H9 (cell line): ENCODE data around the gene PDIA3. TPM values are rescaled to one million over a fixed set of nuclear protein-coding genes. Genes with fewer than 3 reads are reported as not detected.

Source experiments
- DNase-seq: peaks from one replicate; pipeline ENCODE4 v3.0.0-alpha.2; 2017
- H2AFZ ChIP-seq: one replicate; pipeline ENCODE4 v1.6.1; 2013; ENCODE audit warnings: mild to moderate bottlenecking, low read length, control low read depth, moderate library complexity
- H2AK5ac ChIP-seq: 2 replicates; pipeline ENCODE4 v1.6.1; 2013; ENCODE audit warnings: low read length, control low read depth, mixed read lengths; ENCODE audit not compliant: insufficient read length
- H2BK120ac ChIP-seq: one replicate; pipeline ENCODE4 v1.6.1; 2013; ENCODE audit warnings: low read depth, mild to moderate bottlenecking, low read length, control low read depth, inconsistent platforms; ENCODE audit not compliant: poor library complexity, severe bottlenecking
- H2BK12ac ChIP-seq: 2 replicates; pipeline ENCODE4 v1.6.1; 2013; ENCODE audit warnings: low read length, control low read depth, mixed read lengths, low read depth; ENCODE audit not compliant: insufficient read length
- H2BK15ac ChIP-seq: 2 replicates; pipeline ENCODE4 v1.6.1; 2013; ENCODE audit warnings: low read depth, low read length, control low read depth
- H2BK20ac ChIP-seq: one replicate; pipeline ENCODE4 v1.6.1; 2013; ENCODE audit warnings: low read depth, mild to moderate bottlenecking, low read length, control low read depth, inconsistent platforms; ENCODE audit not compliant: poor library complexity, severe bottlenecking
- H2BK5ac ChIP-seq: 2 replicates; pipeline ENCODE4 v1.6.1; 2013; ENCODE audit warnings: low read length, control low read depth, mixed read lengths; ENCODE audit not compliant: insufficient read length
- H3K14ac ChIP-seq: 2 replicates; pipeline ENCODE4 v1.6.1; 2013; ENCODE audit warnings: low read length, control low read depth; ENCODE audit not compliant: insufficient read depth
- H3K18ac ChIP-seq: 2 replicates; pipeline ENCODE4 v1.6.1; 2013; ENCODE audit warnings: low read depth, mild to moderate bottlenecking, mixed read lengths, low read length, control low read depth; ENCODE audit not compliant: insufficient read length
- H3K23ac ChIP-seq: 2 replicates; pipeline ENCODE4 v1.6.1; 2013; ENCODE audit warnings: low read length, control low read depth, mixed read lengths, low read depth; ENCODE audit not compliant: insufficient read length
- H3K23me2 ChIP-seq: 2 replicates; pipeline ENCODE4 v1.6.1; 2013; ENCODE audit warnings: low read depth, mild to moderate bottlenecking, mixed read lengths, low read length, control low read depth; ENCODE audit not compliant: insufficient read length, poor library complexity, severe bottlenecking
- H3K27ac ChIP-seq: 2 replicates; pipeline ENCODE4 v1.5.1; 2013; ENCODE audit warnings: low read length, control low read depth, mixed read lengths, low read depth; ENCODE audit not compliant: insufficient read length
- H3K27me3 ChIP-seq: 2 replicates; pipeline ENCODE4 v1.6.1; 2013; ENCODE audit warnings: low read length, control low read depth, inconsistent platforms; ENCODE audit not compliant: insufficient read depth
- H3K4ac ChIP-seq: 2 replicates; pipeline ENCODE4 v1.6.1; 2013; ENCODE audit warnings: low read depth, mild to moderate bottlenecking, control low read depth, inconsistent platforms, low read length, moderate library complexity
- H3K4me1 ChIP-seq: 2 replicates; pipeline ENCODE4 v1.6.1; 2013; ENCODE audit warnings: low read length, control low read depth, inconsistent platforms; ENCODE audit not compliant: insufficient read depth
- H3K4me2 ChIP-seq: 2 replicates; pipeline ENCODE4 v1.6.1; 2013; ENCODE audit warnings: low read length, control low read depth, mixed read lengths; ENCODE audit not compliant: insufficient read length, insufficient read depth
- H3K56ac ChIP-seq: 2 replicates; pipeline ENCODE4 v1.6.1; 2013; ENCODE audit warnings: low read depth, mild to moderate bottlenecking, mixed read lengths, low read length, control low read depth; ENCODE audit not compliant: insufficient read length
- H3K79me1 ChIP-seq: 2 replicates; pipeline ENCODE4 v1.6.1; 2013; ENCODE audit warnings: low read depth, mild to moderate bottlenecking, moderate library complexity, low read length, control low read depth, inconsistent platforms; ENCODE audit not compliant: insufficient read depth, poor library complexity, severe bottlenecking
- H3K79me2 ChIP-seq: 2 replicates; pipeline ENCODE4 v1.6.1; 2013; ENCODE audit warnings: low read length, control low read depth, inconsistent platforms; ENCODE audit not compliant: insufficient read depth
- H3K9ac ChIP-seq: 2 replicates; pipeline ENCODE4 v1.6.1; 2013; ENCODE audit warnings: low read length, control low read depth, mixed read lengths; ENCODE audit not compliant: insufficient read length; ENCODE audit errors: extremely low read depth
- H3K9me3 ChIP-seq: one replicate; pipeline ENCODE4 v1.6.1; 2013; ENCODE audit warnings: low read depth, low read length, inconsistent platforms; ENCODE audit not compliant: control insufficient read depth
- H3T11ph ChIP-seq: one replicate; pipeline ENCODE4 v1.6.1; 2013; ENCODE audit warnings: mild to moderate bottlenecking, low read length, control low read depth, inconsistent platforms
- H4K20me1 ChIP-seq: one replicate; pipeline ENCODE4 v1.6.1; 2013; ENCODE audit not compliant: control insufficient read depth, insufficient read length, insufficient read depth
- H4K5ac ChIP-seq: 2 replicates; pipeline ENCODE4 v1.6.1; 2013; ENCODE audit warnings: low read depth, mild to moderate bottlenecking, mixed read lengths, low read length, control low read depth; ENCODE audit not compliant: insufficient read length
- H4K8ac ChIP-seq: replicated peaks from 2 replicates; pipeline ENCODE4 v1.6.1; 2013; ENCODE audit warnings: low read length, control low read depth, mixed read lengths, low read depth; ENCODE audit not compliant: insufficient read length
- H4K91ac ChIP-seq: 2 replicates; pipeline ENCODE4 v1.6.1; 2013; ENCODE audit warnings: low read depth, mild to moderate bottlenecking, moderate library complexity, mixed read lengths, low read length, control low read depth; ENCODE audit not compliant: insufficient read length
- H3K27ac Mint-ChIP-seq, 3 experiments: 2 replicates in 2 of 3; 3 replicates in 1 of 3; pipeline ENCODE4 v1.8.0; 2020 to 2021; ENCODE audit warnings: mixed read lengths in 3 of 3, mild to moderate bottlenecking in 1 of 3, moderate library complexity in 1 of 3
- H3K27me3 Mint-ChIP-seq: 2 replicates; pipeline ENCODE4 v1.8.0; 2021; ENCODE audit warnings: low read depth, mild to moderate bottlenecking, moderate library complexity, mixed read lengths
- H3K36me3 Mint-ChIP-seq, 3 experiments: 2 replicates in 2 of 3; 3 replicates in 1 of 3; pipeline ENCODE4 v1.8.0; 2020 to 2021; ENCODE audit warnings: low read depth in 3 of 3, mixed read lengths in 3 of 3; ENCODE audit not compliant: insufficient read depth in 1 of 3
- H3K4me1 Mint-ChIP-seq, 2 experiments: 2 replicates each; pipeline ENCODE4 v1.8.0; 2020; ENCODE audit warnings: mixed read lengths in 2 of 2
- H3K4me3 Mint-ChIP-seq, 2 experiments: 2 replicates in 1 of 2; 3 replicates in 1 of 2; pipeline ENCODE4 v1.8.0; 2020 to 2021; ENCODE audit warnings: mild to moderate bottlenecking in 2 of 2, mixed read lengths in 2 of 2, moderate library complexity in 1 of 2
- H3K9me3 Mint-ChIP-seq, 2 experiments: 2 replicates in 1 of 2; 3 replicates in 1 of 2; pipeline ENCODE4 v1.8.0; 2020; ENCODE audit warnings: mild to moderate bottlenecking in 2 of 2, mixed read lengths in 2 of 2, moderate library complexity in 1 of 2
- CTCF ChIP-seq: fragments of 200-600 bp; sonication (generic); conservative IDR thresholded peaks from 3 replicates; pipeline ENCODE4 v1.8.0; 2021; ENCODE audit warnings: antibody characterized with exemption, mild to moderate bottlenecking
- WGBS: extraction: QIAGEN DNeasy Blood & Tissue Kit; methylation state at CpG from one replicate; pipeline ENCODE4 v1.1.7; 2013; ENCODE audit warnings: missing lambda C conversion rate, low lambda C conversion rate, mixed read lengths; ENCODE audit not compliant: insufficient read length; ENCODE audit errors: extremely low coverage; 5-methylcytosine and 5-hydroxymethylcytosine counted together
- total RNA-seq: library from RNA; stranded (reverse); gene quantifications from 2 replicates; pipeline ENCODE4 v1.2.1, GENCODE V29; 2021

PDIA3 gene
- total RNA-seq, 1 experiment from 2014 or later, result 524 TPM

GRCh38 chr15:43799209-43799944 is 53.1 kb downstream of the PDIA3 start:
- H3K27me3 Mint-ChIP-seq, result no peaks in the 10 kb centered on the region; the same call in 1 of the 2 replicates
- Histone ChIP-seq H2AFZ (no peak overlapping the region), H2BK5ac (no peak overlapping the region), H3K27ac (no peak overlapping the region), H3K27me3 (no peaks in the 10 kb centered on the region), H3K56ac (no peak overlapping the region), H3T11ph (no peak overlapping the region), H4K20me1 (no peaks in the 10 kb centered on the region), H3K23ac (no peak overlapping the region), H3K18ac (no peak overlapping the region), H3K4ac (no peak overlapping the region), H2BK20ac (no peak overlapping the region), H3K79me1 (peaks cover under 1% of the 10 kb centered on the region), H4K91ac (no peak overlapping the region), H3K79me2 (no peaks in the 10 kb centered on the region), H3K4me2 (no peak overlapping the region), H4K8ac (no peak overlapping the region), H2BK120ac (no peak overlapping the region), H2AK5ac (no peak overlapping the region), H3K9ac (no peak overlapping the region), H3K4me1 (peaks cover 9% of the 10 kb centered on the region; the same call in 1 of the 2 replicates), H2BK12ac (no peak overlapping the region), H3K23me2 (peaks cover 4% of the 10 kb centered on the region), H3K14ac (no peak overlapping the region), H4K5ac (no peak overlapping the region), H2BK15ac (no peak overlapping the region), H3K9me3 (no peaks in the 10 kb centered on the region)
- H3K27ac Mint-ChIP-seq, result peak overlapping the region in 2 of 3 experiments; percentile 87 to 94; a peak in 4 of 7 replicates
- TF ChIP-seq CTCF, result no peak
- WGBS, result no CpG with 5 or more reads among the region's 16 CpGs
- H3K4me1 Mint-ChIP-seq, result peaks cover 59 to 64% of the 10 kb centered on the region in 2 experiments
- H3K4me3 Mint-ChIP-seq, result peak overlapping the region in 1 of 2 experiments; percentile 99; a peak in 2 of 5 replicates
- peaks cover 43 to 81% (median 55%) of the 10 kb centered on the region in 3 experiments for H3K36me3 Mint-ChIP-seq
- no peaks in the 10 kb centered on the region for H3K9me3 Mint-ChIP-seq
- peak; percentile 51 for DNase-seq
